Brain microvascular endothelial cell (primary cell): Measurements from ENCODE around the gene SUMO4.

Experiments
- DNase-seq: peaks from one replicate; pipeline ENCODE4 v3.0.0-alpha.2; 2020
- H3K27ac ChIP-seq: fragments of 250-450 bp; sonication (Bioruptor Pico); 2 replicates; pipeline ENCODE4 v1.5.1; 2020; ENCODE audit warnings: mild to moderate bottlenecking, moderate library complexity
- H3K27me3 ChIP-seq: fragments of 250-450 bp; sonication (Bioruptor Pico); replicated peaks from 2 replicates; pipeline ENCODE4 v1.5.1; 2020; ENCODE audit warnings: mild to moderate bottlenecking
- H3K36me3 ChIP-seq: fragments of 250-450 bp; sonication (Bioruptor Pico); replicated peaks from 2 replicates; pipeline ENCODE4 v1.5.1; 2020; ENCODE audit warnings: mild to moderate bottlenecking
- H3K4me3 ChIP-seq: 2 replicates; pipeline ENCODE4 v1.5.1; 2011; ENCODE audit warnings: low read depth, mild to moderate bottlenecking, control low read depth, low read length, moderate library complexity
- CTCF ChIP-seq: IDR thresholded peaks from 2 replicates; pipeline ENCODE4 v1.5.1; 2011; ENCODE audit warnings: low read depth, mild to moderate bottlenecking, moderate library complexity, low read length, control low read depth, inconsistent platforms; ENCODE audit errors: missing control alignments
- in situ Hi-C: cut with HindIII; loops from 2 replicates; pipeline ENCODE4 v1.10.0; 2017; ENCODE audit warnings: low sequenced_read_pairs, low pct_ligation_motif_present

The SUMO4 gene

GRCh38 chr6:149383371-149383770, 16.7 kb upstream of the SUMO4 start:
- Histone ChIP-seq H3K36me3 (peaks cover 29% of the 10 kb centered on the region), H3K27me3 (no peaks in the 10 kb centered on the region), H3K4me3 (no peak overlapping the region), H3K27ac (no peak overlapping the region)
- in situ Hi-C loops: no loop called here
- DNase-seq: no peak
- TF ChIP-seq CTCF: no peak

- no peak for DNase-seq
- TF ChIP-seq CTCF: no peak
- Histone ChIP-seq H3K27me3 (no peaks in the 10 kb centered on the region), H3K27ac (no peak overlapping the region), H3K4me3 (no peak overlapping the region), H3K36me3 (peaks cover 19% of the 10 kb centered on the region)
- in situ Hi-C loops: no loop called here
These were observed 15.6 kb upstream of the SUMO4 start for GRCh38 chr6:149384464-149384863.

- in situ Hi-C loops: no loop called here
- Histone ChIP-seq H3K27ac (no peak overlapping the region), H3K4me3 (no peak overlapping the region), H3K27me3 (no peaks in the 10 kb centered on the region), H3K36me3 (peaks cover 19% of the 10 kb centered on the region)
- DNase-seq: no peak
- TF ChIP-seq CTCF: no peak
These were observed 13.9 kb upstream of the SUMO4 start for GRCh38 chr6:149385998-149386646.

- no peak overlapping the region for H3K27ac ChIP-seq
These were observed 12.1 kb upstream of the SUMO4 start for GRCh38 chr6:149387779-149388512.

GRCh38 chr6:149389509-149390297, 10.4 kb upstream of the SUMO4 start:
- no peak for TF ChIP-seq CTCF
- no peak overlapping the region for H3K4me3 ChIP-seq
- H3K27me3 ChIP-seq: no peaks in the 10 kb centered on the region
- H3K27ac ChIP-seq: no peak overlapping the region
- H3K36me3 ChIP-seq: peaks cover 10% of the 10 kb centered on the region
- in situ Hi-C loops: no loop called here
- DNase-seq: no peak

More at GRCh38 chr6:149387779-149388512, 12.1 kb upstream of the SUMO4 start:
- no peaks in the 10 kb centered on the region for H3K27me3 ChIP-seq
- no peak for DNase-seq
- no peak for TF ChIP-seq CTCF
- in situ Hi-C loops: no loop called here
- peaks cover 15% of the 10 kb centered on the region for H3K36me3 ChIP-seq
- no peak overlapping the region for H3K4me3 ChIP-seq
